ENCODE results near the gene KCNK10.
A peak's percentile ranks its signal among the peaks of the same experiment; 100 is the strongest.

Gene KCNK10

GRCh38 chr14:88166616-88167015, 156.5 kb downstream of the KCNK10 start:
- peak in 1 of 2 donors; percentile 38 for DNase-seq (ENCODE audit: low read depth in 2 of 2)
- TF ChIP-seq, protein P1, sequence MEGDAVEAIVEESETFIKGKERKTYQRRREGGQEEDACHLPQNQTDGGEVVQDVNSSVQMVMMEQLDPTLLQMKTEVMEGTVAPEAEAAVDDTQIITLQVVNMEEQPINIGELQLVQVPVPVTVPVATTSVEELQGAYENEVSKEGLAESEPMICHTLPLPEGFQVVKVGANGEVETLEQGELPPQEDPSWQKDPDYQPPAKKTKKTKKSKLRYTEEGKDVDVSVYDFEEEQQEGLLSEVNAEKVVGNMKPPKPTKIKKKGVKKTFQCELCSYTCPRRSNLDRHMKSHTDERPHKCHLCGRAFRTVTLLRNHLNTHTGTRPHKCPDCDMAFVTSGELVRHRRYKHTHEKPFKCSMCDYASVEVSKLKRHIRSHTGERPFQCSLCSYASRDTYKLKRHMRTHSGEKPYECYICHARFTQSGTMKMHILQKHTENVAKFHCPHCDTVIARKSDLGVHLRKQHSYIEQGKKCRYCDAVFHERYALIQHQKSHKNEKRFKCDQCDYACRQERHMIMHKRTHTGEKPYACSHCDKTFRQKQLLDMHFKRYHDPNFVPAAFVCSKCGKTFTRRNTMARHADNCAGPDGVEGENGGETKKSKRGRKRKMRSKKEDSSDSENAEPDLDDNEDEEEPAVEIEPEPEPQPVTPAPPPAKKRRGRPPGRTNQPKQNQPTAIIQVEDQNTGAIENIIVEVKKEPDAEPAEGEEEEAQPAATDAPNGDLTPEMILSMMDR (IDR thresholded peaks at IDR 0.05; ENCODE audit: low read depth, low read length), result no peak
- H3K4me3 ChIP-seq (replicated peaks in 1 of 2; ENCODE audit: low read depth in 2 of 2, low read length in 2 of 2), result no peak overlapping the region

DNA sequence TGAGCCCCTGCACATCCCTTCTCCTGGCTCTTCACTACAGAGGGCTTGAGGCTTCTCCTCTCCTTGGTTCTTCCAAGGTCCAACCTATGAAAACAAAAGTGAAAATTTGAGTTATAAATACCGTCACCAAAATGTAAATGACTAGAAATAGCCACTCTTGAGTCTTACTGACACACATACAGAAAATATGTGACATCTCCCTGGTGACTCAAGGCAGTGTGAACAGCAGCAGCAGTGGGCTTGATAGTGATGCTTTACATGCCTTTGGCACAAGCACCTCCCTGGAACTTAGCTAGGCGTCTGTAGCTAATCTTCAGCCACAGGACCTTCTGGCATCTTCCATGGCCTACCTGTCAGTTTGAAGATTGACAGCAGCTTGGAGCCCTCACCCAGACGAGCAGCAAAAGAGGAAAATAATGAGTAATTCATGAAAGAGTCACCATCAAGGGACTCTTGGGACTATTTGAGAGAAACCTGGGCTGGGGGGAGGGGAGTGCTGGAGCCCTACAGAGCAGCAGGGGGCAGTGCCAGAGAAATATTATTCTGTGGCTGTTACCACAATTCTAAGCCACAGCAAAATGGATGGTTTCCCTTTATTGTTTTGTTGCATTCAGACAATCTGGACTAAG, 158.0 kb downstream of the KCNK10 start:
- no peak for DNase-seq (ENCODE audit: low read depth in 2 of 2)
- H3K4me3 ChIP-seq (replicated peaks in 1 of 2; ENCODE audit: low read depth in 2 of 2, low read length in 2 of 2), result no peak overlapping the region
- TF ChIP-seq, protein P1 (IDR thresholded peaks at IDR 0.05; ENCODE audit: low read depth, low read length), result no peak

- TF ChIP-seq, protein P1 (IDR thresholded peaks at IDR 0.05; ENCODE audit: low read depth, low read length), result no peak
- no peak overlapping the region for H3K4me3 ChIP-seq (replicated peaks in 1 of 2; ENCODE audit: low read depth in 2 of 2, low read length in 2 of 2)
- DNase-seq (ENCODE audit: low read depth in 2 of 2), result no peak
Observed at GRCh38 chr14:88163731-88164255, 159.3 kb downstream of the KCNK10 start.

DNA sequence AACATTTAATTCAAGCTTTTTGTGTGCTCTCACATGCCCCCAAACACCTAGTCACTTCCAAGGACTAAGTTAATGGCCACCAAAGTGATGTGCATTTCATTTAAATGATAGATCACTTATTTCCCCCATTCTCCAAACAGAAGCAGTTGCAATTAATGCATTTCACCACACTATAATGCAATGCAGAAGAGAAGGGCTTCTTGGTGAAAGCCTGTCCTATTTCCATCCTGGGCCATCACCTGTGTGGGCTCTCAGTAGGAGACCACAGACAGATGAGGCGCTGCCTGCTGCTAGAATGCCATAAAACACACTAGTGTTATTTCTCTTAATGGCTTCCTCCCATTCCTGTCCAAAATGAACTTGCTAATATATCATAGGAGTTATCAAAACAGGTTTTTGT, 166.9 kb downstream of the KCNK10 start:
- TF ChIP-seq, protein P1 (IDR thresholded peaks at IDR 0.05; ENCODE audit: low read depth, low read length), result no peak

DNA sequence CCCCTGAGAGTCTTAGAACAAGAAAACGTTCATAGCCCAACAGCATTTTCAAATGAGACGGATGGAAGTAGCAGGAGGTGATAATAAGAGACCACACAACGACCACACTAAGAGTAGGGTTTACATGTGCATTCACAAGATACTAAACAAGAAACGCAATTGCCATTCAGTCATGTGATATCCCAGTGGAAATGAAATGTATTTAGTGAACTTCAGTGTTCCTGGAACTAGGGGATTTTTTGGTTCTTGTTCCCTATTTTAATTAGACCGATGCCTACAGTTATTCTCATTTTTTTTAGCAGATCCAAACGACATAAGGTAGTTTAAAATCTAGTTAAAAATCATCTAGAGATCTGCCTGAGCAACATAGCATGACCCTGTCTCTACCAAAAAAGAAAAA, 168.1 kb downstream of the KCNK10 start:
- TF ChIP-seq, protein P1 (IDR thresholded peaks at IDR 0.05; ENCODE audit: low read depth, low read length), result no peak
- no peak for DNase-seq (ENCODE audit: low read depth in 2 of 2)

More for the DNA sequence above, 166.9 kb downstream of the KCNK10 start:
- no peak overlapping the region for H3K4me3 ChIP-seq (replicated peaks in 1 of 2; ENCODE audit: low read depth in 2 of 2, low read length in 2 of 2)
- no peak for DNase-seq (ENCODE audit: low read depth in 2 of 2)

GRCh38 chr14:88154321-88154720, 168.7 kb downstream of the KCNK10 start:
- H3K4me3 ChIP-seq (replicated peaks in 1 of 2; ENCODE audit: low read depth in 2 of 2, low read length in 2 of 2), result no peak overlapping the region
- TF ChIP-seq, protein P1 (IDR thresholded peaks at IDR 0.05; ENCODE audit: low read depth, low read length), result no peak
- no peak for DNase-seq (ENCODE audit: low read depth in 2 of 2)

More for the DNA sequence above, 168.1 kb downstream of the KCNK10 start:
- H3K4me3 ChIP-seq (replicated peaks in 1 of 2; ENCODE audit: low read depth in 2 of 2, low read length in 2 of 2), result no peak overlapping the region

All from cardiac fibroblast (primary cell).